Fibroblast of mammary gland (primary cell): Measurements from ENCODE around the gene ST6GALNAC6.

Experiments
- DNase-seq: peaks from one replicate; pipeline ENCODE4 v3.0.0-alpha.2; 2010; ENCODE audit warnings: low read depth
- H3K4me3 ChIP-seq: 2 replicates; pipeline ENCODE4 v1.5.1; 2011; ENCODE audit warnings: low read depth, mild to moderate bottlenecking, low read length, moderate library complexity; ENCODE audit not compliant: control insufficient read depth
- CTCF ChIP-seq: conservative IDR thresholded peaks from 2 replicates; pipeline ENCODE4 v1.5.1; 2011; ENCODE audit warnings: low read depth, low read length, inconsistent platforms; ENCODE audit not compliant: control insufficient read depth, insufficient read depth

ST6GALNAC6 gene

GRCh38 chr9:127927201-127927987 lies 28.0 kb upstream of the ST6GALNAC6 start:
- no peak for DNase-seq
- no peak for TF ChIP-seq CTCF
- H3K4me3 ChIP-seq = peak overlapping the region; percentile 3

GRCh38 chr9:127926906-127927200 lies 27.4 kb upstream of the ST6GALNAC6 start:
- TF ChIP-seq CTCF = no peak
- DNase-seq = no peak
- peak overlapping the region; percentile 3 for H3K4me3 ChIP-seq

GRCh38 chr9:127925959-127926905 lies 26.8 kb upstream of the ST6GALNAC6 start:
- no peak for DNase-seq
- no peak for TF ChIP-seq CTCF
- H3K4me3 ChIP-seq = no peak overlapping the region

GRCh38 chr9:127924736-127925444 lies 25.5 kb upstream of the ST6GALNAC6 start:
- DNase-seq = no peak

GRCh38 chr9:127923771-127924170 lies 24.4 kb upstream of the ST6GALNAC6 start:
- DNase-seq = peak; percentile 100
- H3K4me3 ChIP-seq = no peak overlapping the region
- no peak for TF ChIP-seq CTCF

More at GRCh38 chr9:127924736-127925444, 25.5 kb upstream of the ST6GALNAC6 start:
- no peak overlapping the region for H3K4me3 ChIP-seq
- no peak for TF ChIP-seq CTCF

GRCh38 chr9:127923046-127923445 lies 23.6 kb upstream of the ST6GALNAC6 start:
- TF ChIP-seq CTCF = no peak
- no peak overlapping the region for H3K4me3 ChIP-seq
- DNase-seq = no peak
